ENCODE data around the gene PRUNE1.
A peak's percentile ranks its signal among the peaks of the same experiment; 100 is the strongest.

Gene PRUNE1

DNA sequence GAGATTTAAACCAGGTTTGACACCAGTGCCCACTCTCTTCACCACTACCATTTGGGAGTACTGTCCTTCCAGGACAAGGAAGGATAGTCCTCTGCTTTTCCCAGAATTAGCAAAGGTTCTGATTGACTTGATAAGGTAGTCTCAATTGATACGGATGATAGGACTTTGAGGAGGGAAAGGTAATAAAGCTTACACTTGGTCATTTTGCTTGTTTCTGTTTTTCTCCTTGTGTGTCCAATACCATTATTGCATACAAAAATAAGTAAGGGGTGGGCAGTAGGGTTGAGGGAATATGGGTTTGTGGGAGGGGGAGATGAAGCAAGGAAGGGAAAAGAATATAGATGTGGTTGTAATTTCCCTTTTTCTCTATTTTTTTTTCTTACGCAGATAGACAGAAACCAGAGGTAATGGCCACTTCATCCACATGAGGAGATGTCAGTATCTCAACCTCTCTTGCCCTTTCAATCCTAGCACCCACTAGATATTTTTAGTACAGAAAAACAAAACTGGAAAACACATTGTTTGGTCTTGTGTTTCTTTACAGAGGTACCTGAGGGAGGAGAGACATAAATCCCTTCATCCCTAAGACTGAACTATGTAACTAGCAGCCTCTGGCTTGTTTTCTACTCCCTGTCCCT is 41.9 kb downstream of the PRUNE1 start:
- DNase-seq (ENCODE audit: low spot score): no peak

DNA sequence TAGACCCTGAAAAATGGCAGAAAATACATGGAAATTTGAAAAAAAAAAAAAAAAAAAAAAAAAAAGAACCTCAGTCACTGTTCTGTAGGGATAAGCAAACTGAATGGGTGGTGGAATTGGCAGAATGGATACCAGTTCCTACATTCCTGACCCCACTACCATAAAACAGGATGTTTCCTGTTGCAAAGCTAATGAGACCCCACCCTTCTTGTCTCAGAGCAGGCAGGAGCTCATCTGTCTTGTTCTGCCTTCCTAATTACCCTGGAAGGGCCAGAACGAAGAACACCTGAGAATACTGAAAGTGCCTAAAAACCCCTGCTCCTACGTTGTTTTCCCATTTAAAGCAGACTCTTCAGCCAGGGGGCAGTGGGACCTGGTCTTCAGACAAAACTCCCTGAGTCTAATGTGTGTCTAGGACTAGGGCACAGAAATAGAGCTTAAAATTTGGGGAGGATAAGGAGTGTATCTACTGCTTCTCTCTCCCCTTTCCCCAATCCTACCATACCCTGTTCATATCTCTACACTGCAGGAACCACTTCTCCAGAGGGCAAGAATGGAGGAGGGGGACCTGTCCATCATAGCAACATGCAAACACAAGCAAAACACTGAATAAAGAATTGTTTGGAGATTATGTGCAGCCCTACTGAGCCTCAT is 43.2 kb downstream of the PRUNE1 start:
- DNase-seq (ENCODE audit: low spot score): no peak

DNA sequence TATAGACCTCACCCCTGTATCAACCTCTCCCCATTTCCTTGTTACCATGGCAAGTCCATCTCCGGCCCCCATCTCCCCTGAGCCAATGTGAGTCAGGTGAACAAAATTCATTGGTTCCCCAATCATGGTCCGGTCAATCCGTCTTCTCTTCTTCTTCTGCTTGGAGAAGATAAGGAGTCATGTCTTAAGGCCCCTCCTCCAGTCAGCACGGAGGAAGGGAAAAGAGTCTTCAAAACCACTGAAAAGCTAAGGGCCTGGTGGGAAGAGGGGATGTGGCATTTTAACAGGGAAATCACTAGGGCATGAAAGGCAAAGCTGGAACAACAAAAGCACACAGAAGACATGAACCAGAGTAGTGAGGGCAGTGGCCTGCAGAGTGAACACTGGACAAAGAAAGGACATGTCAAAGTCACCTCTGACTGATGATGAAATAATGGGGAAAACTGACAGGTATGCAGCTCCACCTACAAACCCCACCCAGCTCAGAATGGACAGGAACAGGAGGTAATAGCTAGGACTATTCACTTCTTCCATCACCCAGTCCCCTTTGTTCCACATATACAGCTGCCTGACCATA is 46.8 kb downstream of the PRUNE1 start:
- DNase-seq (ENCODE audit: low spot score): no peak

DNA sequence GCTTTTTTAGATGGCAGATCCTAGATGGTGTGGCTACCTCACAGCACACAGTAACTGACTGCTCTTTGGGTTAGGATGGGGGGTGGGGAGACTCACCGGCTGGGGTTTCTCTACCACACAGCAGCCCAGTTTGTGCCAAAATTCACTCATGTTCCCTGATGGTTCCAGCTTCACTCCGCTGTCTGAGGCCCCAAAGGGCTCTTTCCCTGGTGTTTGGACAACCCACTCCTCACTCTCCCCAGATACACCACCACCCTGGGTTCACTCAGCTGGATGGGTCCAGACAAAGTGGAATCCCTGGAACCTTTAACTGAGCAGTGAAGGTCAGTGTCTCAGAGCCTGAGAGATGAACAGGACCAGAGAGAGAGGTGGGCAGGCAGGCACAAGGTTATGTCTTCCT is 47.3 kb downstream of the PRUNE1 start:
- no peak for DNase-seq (ENCODE audit: low spot score)

DNA sequence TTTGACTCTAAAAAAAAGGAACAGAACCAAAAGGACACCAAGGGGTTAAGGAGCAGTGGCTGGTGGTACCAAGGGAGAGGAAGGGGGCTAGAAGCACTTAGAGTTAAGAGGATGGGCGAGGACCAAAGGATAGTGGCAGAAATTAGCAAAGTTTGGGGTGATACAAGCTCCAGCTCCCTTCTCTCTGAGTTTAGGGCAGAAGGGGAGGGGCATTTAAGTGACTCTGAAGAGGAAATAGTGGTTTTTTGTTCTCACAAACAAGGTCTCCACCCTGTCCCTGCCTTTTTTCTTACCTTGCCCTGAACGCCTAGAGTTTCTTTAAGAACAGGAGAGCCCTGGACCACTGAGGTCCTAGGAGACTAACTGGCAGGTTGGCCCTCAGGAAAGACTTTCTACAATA is 47.9 kb downstream of the PRUNE1 start:
- no peak for DNase-seq (ENCODE audit: low spot score)

DNA sequence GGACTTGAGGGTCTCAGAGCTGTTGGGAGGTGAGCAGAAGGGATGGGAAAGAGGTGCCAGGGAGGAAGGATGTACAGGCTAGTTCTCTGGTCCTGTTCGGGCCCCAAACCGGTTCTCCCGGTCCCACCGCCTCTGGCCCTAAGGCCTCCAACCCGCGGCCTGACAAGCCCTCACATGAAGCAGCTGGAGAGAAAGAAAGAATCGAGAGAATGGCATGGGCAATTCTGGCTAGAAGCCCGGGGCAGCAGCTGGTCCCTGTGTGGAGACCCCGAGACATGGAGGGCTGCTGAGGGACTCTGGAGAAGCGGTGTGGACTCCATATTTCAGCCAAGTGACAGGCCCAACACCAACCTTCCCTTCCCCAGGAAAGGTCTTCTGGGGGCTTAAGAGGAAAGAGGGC is 50.4 kb downstream of the PRUNE1 start:
- peak; percentile 47 for DNase-seq (ENCODE audit: low spot score)

DNA sequence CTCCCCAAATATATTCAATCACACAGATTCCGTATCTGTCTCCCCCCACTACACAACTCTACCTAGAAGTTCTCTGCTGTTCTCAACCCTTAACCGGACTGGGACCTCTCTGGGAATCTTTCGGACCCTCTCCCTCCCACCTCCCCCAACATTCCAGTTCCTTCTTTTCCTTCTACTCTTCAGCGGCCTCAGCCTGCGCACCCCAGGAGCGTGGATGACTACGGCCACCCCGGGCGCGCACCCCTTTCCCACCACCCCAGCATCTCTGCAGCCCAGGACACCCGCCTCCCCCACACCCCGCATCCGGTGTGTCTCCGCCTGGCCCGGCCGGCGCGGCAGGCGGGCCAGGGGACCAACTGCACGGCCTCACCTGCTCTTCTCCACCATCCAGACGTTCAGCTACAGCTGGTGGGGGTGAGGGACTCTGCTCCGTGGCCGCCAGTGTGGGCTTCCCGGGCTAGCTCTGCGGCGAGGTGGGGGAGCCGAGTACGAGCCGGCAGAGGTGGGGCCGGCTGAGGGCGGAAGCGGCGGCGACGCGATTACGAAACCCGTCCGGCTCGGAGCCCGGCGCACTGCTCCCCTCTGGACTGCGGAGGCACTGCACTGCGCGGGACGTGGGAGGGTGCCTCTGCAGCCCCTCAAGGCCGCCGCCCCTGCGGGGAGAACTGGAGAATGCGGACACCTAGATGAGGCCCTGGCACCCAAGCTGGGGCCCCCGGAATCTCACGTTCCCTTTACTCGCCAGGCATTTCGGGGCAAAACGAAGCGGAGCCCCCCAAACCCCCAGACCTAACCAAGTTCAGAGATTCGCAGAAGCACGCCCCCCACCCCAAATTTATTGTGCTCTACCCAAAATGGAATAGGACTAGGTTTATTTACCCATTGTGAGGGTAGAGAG is 51.1 kb downstream of the PRUNE1 start, which contains the start of gene CDC42SE1:
TSS of gene CDC42SE1 (minus strand) at position 514 of the 898 bp plus-strand sequence. CDS start 3,892 bp downstream, outside the sequence.
- DNase-seq (ENCODE audit: low spot score): peak; percentile 97

DNA sequence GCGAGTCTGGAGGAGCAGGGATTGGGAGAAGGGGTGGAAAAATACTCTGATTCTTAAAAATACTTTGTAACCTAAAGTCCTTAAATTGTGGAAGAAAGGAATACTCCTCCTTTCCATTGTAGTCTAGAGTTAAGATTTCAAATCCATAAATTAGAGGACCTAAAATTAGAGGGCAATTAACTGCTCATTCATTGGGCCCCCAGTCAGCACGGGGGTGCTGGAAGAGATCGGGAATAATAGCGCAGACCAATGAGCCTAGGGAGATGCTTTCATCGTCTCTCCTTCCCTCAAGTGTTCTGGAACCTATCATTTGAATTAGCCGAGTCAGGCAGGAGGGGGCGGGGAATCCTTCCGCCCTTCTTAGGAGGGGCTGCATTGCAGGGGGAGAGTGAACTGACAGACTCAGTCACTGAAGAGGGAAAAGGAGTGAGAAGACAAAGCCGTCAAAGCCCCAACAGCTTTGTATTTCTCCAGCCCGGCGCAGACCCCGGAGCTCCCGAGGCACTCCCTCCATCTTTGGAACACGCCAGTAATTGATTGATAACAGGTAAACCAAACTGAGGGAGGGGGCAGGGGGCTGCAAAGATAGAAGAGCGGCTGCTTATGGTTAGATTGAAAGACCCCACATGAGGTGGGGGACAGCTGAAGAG is 51.9 kb downstream of the PRUNE1 start, which contains the start of gene MLLT11:
TSS of gene MLLT11 (plus strand) at position 391 of the 650 bp plus-strand sequence. CDS start 6,828 bp downstream, outside the sequence.
- DNase-seq (ENCODE audit: low spot score): peak; percentile 74

DNA sequence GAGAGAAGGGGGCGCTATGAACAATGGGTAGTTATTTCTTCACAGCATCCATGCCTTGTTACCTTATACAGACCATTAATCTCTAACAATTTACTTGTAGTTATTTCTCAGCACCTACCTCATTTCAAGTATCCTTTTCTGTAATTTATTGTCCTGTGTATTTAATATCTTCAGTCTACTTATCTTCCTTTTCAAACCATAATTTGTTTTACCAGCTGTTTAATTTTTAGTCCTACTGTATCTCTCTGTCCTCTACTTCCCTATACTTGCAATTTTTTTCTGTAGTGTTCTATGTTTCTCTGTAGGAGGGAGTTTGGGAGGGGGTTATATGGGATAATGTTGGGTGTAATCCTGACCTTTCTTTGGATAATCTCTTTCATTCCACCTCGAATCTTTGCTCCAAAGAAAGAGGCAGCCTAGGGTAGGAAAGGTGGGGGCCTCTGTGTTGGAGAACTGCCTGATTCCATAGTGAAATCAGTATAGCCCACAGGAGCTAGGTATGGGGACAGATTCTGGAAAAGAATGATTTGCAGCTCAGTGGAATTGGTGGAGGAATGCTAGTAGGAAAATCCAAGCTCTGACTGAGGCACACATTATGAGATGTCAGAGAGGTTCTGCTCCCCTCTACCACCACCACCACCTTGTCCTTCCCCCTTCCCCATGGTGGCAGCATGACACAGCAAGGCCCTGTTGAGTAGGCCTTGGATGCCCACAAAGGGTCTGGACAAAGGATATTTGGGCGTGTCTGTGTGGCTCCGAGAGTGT is 52.6 kb downstream of the PRUNE1 start:
- no peak for DNase-seq (ENCODE audit: low spot score)

DNA sequence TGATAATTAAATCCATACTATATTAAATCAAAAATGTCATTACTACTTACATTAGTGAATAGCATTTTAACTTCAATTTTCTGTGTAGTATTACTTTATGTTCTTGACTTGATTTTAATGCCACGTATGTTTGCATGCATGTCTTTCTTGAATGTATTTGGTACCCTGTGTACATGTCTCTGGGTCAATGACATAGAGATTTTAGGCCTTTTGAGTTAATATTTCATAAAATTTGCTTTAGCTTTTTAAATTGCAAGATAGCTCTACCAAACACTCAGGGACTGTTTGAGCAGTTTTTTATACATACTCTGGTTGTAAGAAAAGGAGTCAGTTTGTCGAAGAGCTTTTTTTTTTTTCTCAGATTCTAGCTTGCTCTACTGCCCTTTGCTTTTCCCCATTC is 53.5 kb downstream of the PRUNE1 start:
- DNase-seq (ENCODE audit: low spot score): no peak

DNA sequence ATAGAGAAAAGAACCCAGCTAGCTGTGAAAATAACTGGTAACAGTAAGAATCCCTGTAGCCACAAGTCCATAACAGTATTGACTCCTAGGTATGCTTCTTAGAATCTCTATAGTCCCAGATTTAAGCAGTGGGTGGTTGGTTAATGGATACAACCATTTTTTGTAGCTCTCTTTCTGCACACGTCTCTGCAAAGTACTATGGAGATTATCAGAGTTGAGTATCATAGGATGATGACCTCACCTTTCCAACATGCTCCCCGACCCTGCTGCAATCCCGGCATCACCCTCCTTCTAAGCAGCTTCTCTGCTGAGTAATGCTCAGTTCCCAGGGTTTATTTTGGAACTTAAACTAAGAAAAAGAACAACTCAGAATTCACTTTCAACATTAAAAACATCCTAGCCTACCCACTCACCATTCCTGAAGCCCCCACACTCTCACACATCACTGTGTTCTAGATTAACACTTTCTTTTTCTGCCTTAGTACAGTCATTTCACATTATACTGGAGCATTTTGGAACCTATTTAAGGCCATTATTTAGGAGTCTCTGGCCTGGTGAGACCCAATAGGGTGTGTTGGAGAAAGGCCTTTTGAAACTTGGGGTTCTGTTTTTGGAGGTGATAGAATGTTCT is 54.6 kb downstream of the PRUNE1 start:
- DNase-seq (ENCODE audit: low spot score): no peak

DNA sequence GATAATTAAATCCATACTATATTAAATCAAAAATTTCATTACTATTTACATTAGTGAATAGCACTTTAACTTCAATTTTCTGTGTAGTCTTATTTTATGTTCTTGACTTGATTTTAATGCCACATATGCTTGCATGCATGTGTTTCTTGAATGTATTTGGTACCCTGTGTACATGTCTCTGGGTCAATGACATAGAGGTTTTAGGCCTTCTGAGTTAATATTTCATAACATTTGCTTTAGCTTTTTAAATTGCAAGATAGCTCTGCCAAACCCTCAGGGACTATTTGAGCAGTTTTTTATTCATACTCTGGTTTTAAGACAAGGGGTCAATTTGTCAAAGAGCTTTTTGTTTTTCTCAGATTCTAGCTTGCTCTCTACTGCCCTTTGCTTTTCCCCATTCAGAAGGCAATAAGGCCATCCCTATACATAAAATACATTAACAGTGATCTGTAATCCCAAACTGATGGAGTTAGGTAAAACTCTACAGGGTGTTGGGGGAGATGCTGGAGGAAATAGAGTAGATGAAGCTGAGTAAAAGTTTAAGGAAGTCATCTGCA is 56.9 kb downstream of the PRUNE1 start:
- DNase-seq (ENCODE audit: low spot score): no peak

DNA sequence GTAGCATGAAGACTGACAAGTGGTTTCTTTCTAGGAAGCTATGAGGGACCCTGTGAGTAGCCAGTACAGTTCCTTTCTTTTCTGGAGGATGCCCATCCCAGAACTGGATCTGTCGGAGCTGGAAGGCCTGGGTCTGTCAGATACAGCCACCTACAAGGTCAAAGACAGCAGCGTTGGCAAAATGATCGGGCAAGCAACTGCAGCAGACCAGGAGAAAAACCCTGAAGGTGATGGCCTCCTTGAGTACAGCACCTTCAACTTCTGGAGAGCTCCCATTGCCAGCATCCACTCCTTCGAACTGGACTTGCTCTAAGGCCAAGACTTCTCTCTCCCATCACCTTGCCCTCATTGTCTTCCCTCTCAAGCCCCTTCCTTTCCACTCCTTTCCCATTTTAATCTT is 58.9 kb downstream of the PRUNE1 start:
- DNase-seq (ENCODE audit: low spot score): no peak

DNA sequence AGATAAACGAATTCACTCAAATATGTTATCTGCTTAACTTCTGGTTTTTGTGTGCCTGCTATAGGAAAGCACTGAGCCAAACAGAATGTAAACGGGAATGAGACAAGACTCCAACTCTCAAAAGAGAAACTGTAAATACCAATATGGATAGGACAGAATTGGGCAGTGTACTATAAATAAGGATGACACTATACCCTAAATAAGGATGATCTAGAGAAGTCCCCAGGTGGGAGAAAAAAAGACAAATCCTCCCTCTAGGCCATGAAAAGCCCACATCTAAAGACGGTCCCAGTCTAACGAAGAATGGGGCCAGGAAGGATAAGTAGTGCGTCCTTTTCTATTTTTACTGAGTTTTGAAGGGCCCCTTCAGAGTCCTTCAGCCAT is 60.8 kb downstream of the PRUNE1 start:
- no peak for DNase-seq (ENCODE audit: low spot score)

DNA sequence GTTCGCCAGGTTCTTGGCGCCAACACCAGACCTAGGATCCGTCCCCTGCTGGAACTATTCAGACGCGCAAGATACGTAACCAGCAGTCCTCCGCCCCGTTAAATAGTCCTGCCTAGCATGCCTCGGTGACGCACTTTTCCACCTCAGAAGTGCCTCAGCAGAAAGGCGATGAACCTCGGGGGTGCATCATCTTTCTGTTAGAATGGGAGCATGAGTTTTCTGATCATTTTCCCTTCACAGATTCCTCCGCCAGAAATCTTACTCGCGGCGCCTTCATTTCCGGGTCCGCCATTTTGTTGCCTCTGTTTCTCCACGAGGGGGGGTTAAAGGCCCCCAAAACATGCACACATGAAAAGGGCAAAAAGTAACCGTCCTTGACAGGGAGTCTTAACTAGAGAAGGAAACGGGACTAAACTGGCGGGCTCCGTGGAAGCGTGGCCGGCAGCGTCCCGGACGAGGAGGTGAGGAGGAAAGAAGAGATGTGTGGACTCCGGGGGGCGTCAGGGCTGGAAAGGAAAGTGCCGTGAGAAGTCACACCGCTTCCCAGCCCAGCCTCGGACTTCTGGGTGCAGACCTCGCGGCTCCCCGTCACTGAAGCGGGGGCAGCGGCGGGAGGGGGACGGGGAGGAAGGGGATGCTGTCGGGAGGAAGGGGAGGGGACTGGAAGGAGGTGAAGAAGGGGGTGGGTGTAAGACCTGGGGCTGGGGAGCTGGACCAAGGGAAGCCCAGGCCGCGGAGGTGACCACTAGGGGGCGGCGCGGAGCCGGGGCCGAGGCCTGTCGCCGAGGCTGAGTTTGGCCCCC is 62.4 kb downstream of the PRUNE1 start, which contains the start of gene GABPB2:
TSS of gene GABPB2 (plus strand) at position 288 of the 803 bp plus-strand sequence. CDS start 17,429 bp downstream, outside the sequence.
- DNase-seq (ENCODE audit: low spot score): peak; percentile 96

DNA sequence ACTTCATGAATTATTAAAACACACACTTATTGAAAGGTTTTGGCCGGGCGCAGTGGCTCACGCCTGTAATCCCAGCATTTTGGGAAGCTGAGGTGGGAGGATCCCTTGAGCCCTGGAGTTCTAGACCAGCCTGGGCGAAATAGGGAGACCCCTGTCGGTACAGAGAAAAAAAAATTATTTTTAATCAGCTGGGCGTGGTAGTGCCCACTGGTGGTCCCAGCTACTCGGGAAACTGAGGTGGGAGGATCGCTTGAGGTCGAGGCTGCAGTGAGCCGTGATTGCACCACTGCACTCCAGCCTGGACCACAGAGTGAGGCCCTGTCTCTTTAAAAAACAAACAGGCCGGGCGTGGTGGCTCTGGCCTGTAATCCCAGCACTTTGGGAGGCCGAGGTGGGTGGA is 64.0 kb downstream of the PRUNE1 start:
- no peak for DNase-seq (ENCODE audit: low spot score)
